CD4-positive, alpha-beta T cell treated with Interferon gamma for 1 hour (primary cell): ENCODE results near the gene NUDT1.

ENCODE experiments used
- DNase-seq: peaks from one replicate; pipeline ENCODE4 v3.0.0-alpha.2; 2020

The NUDT1 gene

DNA sequence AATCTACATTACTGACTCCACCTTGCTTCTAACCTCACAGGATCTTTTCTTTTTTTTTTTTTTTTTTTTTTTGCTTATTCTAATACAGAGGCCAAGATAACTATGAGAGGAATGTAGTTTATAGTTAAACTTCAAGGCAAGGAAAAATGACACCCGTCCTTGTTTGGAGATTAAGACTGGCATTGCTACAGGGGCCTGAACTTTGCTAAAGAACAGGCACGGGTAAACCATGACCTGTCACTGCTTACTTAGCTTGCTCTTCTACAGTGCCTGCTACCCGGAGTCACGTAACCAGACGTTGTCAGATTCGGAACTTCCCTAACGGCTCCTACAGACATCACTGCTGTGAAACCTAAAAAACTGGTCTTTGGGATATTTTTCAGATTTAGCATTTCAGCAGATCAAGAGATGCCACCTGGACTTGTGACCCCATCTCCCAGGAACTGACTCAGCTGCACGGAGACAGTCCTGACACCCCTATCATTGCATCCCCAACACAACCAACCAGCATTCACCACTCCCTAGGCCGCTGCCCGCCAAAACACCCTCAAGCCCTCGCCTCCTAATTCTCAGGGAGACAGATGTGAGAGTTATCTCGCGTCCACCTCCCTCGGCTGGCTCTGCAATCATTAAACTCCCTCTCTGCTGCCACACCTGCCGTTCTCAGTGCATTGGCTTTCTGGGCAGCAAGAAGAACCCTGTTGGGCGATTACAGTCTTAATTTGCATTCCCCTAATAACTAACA, 36.8 kb upstream of the NUDT1 start:
- DNase-seq, result no peak

- no peak for DNase-seq
Measured at GRCh38 chr7:2208712-2209111, 33.3 kb upstream of the NUDT1 start.

DNA sequence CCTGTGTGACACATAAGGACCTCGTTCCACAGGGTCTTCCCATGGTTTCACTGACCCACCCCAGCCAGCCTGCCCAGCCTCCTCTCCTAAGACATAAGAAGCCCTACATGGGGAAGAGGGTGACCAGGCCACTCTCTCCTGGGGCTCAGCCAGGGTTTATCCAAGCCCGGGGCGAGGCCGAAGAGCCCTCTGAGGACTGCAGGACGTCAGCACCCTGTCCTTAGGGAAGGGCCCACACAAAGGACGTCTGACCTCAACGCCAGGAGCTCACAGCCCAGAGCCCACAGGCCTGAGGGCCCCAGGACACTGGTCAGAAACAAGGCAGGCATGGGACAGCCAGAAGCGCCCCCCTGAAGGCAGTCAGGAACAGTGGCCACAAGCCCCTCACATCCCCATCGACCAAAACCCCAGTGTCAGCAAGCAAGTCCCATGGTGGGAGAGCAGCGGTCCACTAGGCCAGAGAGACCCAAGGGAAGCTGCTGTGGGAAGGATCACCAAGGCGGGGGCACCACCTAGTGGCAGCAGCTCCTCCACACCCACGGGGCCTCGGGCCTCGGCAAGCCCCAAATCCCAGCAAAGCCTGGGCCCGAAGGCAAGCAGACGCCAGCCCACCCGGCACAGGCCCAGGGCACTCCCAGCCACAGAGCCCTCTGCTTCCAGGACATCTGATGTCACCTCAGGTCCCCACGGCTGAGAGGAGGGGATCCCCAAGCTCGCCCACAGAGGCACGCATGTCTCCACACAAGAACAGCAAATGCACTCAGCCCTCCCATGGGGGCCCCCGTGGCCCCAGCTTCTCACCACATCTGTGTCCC, 32.7 kb upstream of the NUDT1 start:
- DNase-seq, result peak; percentile 30

DNA sequence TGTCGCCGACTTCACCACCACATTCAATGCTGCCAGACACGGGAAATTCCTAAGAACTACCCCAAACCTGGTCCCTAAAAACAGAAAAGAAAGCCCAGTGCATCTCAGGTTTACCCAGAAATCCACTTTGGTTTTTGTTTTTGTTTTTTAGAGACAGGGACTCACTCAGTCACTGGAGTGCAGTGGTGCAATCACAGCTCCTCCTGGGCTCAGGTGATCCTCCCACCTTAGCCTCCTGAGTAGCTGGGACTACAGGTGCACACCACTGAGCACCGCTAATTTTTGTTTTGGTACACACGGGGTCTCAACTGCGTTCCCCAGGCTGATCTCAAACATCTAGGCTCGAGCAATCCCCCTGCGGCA, 32.1 kb upstream of the NUDT1 start:
- DNase-seq, result no peak

DNA sequence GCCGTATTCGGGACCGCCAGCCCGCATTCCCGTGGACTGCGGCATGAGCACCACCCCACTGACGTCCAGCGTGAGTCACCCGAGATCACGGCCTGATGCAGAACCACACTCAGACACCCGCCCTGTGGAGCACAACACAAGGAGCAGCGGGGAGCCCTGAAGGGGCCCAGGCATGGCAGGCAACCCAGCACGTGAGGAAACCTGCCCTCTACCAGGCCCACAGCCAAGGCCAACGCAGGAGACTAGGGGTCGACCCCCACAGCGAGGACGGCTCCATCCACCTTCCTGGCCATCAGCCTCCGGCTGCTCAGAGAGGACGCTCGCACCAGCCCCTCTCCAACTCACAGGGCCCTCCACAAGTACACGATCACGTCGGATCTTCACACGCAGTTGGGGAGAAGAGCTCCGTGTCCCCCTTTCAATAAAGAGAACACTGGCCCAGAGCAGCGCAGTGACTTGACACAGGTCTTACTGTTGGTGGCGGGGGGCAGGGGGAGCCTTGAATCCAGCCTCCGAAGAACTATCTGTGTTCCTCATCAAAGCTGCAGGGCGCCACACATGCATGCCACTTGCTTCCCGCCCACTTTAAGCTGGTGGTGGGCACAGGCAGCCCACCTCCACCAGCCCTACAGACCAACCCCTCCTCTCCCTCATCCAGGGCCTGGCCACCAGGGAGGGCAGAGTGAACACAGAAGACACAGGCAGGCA, 31.3 kb upstream of the NUDT1 start:
- no peak for DNase-seq

DNA sequence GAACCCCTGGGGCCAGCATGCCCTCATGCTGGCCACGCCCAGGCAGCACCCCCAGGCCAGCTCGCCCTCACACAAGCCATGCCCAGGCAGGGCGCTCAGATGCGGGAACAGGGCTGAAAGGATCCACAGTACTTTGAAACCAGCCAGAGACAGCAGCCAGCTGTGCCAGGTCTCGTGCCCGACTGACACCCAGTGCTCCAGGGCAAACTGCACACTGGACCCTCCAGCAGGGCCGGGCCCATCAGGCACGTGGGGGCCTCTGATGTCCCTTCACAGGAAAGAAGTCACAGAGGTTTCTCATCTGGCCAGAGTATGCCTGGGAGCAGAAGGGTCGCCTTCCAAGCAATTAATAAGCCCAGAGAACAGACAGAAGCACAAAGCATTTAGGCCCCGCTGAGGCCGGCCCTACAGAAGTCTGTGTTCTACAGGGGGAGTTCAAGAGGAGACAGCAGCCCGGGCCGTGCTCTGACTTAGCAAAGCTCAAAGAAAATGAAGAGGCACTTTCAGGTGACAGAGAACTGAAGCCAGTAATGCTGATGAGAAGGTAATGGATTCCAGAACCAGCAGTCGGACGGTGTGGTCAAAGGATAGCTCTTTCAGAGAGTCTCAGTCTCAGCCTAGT, 30.7 kb upstream of the NUDT1 start:
- DNase-seq, result no peak

DNA sequence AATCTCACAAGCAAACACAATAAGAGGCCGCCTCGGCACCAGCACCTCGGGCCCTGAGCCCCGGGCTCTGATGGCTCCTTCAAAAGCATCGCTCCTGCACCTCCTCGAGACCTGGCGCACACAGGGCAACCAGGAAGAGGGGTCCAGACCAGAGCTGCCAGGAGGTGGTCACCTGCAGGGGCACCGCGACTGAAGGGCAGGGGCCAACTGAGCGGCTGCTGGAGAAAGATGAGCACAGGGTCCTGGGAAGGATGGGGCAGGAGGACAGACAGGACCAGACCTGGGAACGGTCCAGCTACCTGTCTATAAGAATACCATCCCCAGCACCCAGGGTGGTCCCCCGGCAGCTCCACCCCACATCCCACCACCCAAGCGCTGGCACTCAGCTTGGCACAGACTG, 30.1 kb upstream of the NUDT1 start:
- no peak for DNase-seq

DNA sequence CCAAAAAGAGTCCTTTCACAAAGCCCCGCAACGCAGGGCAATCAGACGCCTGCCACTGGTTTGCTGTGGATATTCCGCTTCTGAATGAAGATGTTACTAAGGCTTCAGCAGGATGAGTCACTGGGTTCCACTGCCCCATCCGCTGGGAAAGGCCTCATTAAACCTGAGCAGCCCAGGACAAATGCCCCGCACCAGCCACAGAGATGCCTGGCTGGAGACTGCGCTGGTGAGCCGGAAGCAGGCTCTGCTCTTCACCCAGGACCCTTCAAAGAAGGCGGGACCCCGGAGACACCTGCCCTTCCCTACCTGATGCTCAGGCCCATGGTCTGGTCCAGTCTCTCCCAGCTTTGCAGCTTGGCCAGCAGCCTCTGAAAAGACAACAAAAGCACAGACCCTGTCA, 29.1 kb upstream of the NUDT1 start:
- DNase-seq, result no peak

- no peak for DNase-seq
Measured at GRCh38 chr7:2213551-2214215, 28.3 kb upstream of the NUDT1 start.

DNA sequence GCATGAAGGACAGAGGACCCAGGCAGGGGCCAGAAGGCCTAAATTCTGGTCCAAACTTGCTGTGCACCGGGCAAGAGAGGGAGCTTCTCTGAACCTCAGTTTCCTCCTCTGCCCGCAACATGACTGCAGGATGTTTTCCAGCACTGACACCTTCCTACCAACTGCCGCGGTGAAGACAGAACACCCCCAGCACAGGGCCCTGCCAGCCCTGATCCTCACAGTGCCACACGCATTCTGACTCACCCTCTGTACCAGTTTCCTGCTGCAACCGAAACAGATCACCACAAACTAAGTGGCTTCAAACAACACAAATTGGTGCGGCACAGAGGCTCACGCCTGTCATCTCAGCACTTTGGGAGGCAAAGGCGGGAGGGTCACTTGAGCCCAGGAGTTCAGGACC, 27.4 kb upstream of the NUDT1 start:
- no peak for DNase-seq

DNA sequence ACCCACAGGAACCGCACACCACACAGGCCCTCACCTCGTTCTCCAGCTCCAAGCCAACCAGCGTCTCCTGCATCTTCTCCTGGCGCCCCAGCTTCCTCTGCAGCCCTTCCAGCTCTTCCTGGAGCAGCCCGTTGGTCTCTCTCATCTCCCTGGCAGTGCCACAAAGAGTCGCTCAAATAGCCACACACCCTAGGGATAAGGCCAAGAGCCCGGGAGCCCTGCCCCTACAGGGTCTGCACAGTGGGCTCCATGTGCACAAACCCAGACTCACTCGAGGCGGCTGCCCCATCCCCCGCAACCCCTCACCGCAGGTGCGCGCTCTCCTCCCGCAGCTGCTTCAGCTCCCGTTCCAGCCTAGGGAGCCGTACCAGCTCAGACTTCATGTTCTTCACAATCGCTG, 26.2 kb upstream of the NUDT1 start:
- DNase-seq, result no peak

DNA sequence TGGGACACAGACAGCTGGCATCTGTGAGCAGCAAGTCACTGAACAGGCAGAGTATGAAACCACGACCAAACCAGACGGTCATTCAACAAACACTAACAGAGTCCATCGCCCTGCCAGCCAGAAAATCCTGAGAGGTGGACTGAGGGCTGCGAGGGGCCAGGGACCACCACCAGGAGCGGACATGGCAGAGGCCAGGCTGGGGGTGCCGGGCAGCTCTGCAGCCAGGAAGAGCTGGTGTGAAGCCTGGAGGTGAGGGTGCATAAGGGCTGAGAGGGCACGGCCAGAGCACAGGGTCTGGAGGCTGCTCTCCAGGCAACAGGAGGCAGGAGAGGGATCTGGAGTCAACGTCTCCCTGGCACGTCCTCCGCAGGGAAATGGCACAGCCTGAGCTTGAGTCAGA, 24.8 kb upstream of the NUDT1 start:
- DNase-seq, result no peak

DNA sequence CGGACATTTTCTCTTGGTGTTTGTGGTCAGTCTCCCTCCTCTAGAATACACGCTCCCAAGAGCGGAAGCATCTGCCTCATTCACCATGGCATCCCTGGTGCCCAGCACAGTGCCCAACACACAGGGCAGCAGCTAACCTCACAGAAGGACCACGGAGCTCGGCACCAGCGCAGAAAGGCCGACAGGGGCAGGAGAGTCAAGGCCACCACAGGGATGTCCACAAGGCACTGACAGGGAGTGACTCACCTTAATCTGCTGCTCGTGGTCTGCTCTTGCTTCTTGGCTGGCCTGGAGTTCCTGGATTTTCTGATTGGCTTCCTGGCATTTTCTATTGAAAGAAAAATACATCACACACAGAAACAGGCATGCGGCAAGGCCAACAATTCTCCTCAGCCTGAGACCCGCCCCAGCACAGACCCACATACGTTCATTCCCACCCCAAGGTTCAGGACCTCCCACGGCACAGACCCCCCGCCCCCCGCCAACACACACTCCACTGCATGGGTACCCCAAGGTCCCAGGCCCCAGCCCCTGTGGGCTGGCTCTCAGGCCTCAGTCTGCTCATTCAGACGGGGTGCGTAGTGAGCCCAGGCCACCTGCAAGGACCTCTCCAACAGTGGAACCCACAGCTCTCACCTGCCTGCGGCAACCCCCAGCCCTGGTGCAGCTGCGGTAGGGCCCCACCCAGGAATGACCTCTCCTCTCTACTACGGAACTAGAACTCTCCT, 24.1 kb upstream of the NUDT1 start:
- no peak for DNase-seq

GRCh38 chr7:2218444-2218785, 23.6 kb upstream of the NUDT1 start:
- DNase-seq, result no peak

DNA sequence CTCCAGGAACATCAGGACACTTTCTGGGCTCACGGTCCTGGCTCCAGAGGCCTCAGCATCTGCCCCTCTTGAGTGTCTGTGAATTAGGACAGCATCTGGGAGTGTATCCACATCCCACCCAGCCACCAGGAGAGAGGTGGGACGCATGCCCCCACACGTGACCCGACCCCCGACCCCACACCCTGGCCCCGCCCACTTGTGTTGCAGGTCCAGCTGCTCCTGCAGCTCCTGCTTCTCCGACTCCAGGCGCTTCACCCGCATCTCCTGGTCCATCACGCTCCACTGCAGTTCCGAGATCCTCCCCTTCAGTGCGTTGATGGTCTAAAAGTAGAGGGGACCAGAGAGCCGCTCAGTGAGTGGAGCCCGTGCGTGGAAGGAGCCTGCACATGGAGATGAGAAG, 22.9 kb upstream of the NUDT1 start:
- no peak for DNase-seq

DNA sequence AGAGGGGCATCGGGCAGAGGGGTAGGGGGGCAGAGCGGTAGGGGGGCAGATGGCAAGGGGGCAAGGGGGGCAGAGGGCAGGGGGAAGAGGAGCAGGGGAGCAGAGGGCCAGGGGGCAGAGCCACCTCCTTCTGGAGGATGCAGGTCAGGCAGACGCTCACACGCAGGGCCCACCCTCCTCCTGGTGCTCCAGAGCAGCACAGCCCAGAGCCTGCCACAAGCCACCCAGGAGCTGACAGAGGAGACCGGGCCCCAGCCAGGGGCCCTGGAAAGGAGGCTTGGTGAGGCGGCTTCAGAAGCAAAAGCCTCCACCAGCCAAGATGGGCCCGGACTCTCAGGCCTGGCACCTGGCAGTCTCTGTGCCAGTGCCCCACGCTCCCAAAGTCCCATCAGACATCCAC, 22.4 kb upstream of the NUDT1 start:
- no peak for DNase-seq

DNA sequence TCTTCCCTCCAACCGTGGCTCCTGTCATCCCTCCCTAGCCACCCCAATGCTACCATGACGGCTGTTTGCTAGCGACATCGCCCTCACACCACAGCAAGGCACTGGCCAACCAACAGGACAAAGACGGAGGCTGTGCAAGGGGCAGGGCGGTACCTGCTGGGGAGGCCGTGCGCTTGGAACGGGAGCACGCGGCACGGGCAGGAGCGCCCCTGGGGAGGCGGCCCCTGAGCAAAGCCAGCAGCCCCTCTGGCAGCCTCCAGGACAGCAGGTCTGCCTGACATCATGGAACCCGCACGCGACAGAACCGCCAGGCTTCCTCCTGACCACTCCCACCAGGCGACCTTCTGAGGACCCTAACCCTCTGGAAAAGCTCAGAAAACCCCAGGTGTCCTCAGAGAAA, 22.0 kb upstream of the NUDT1 start:
- DNase-seq, result no peak

DNA sequence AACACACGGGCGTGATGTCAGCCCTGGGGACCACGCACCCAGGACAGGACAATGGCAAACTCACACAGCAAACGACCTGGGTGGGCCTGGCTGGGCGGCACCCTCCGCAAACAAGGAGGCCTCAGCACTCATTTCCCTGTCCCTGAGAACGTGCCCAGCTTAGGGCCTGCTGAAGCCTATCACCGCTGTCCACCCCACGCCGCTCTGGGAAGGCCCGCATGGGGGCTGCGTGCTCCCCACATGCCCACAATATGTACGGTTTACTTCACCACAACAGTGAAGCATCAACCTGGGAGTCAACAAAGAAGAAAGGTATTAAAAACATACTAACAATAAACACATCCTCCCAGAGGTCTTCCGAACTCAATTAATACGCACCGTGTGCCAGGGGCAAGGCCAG, 21.5 kb upstream of the NUDT1 start:
- DNase-seq, result no peak

DNA sequence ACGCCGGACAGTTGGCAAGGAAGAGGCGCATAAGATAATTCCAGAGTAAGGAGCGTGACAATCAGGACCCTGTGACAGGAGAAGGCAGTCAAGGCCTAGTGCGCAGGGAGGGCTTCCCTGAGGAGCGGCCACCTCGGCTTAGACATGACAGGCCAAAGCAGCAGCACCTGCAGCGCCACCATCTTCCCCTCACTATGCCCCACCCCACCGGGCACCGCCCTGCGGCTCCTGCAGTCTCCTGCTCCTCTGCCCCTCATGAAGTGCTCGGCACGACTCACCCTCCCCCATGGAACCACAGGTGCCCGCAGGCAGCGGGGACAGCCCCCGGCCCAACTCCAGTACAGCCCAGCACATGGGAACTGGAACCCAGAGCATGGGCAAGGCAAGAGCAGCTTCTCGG, 21.1 kb upstream of the NUDT1 start:
- no peak for DNase-seq

DNA sequence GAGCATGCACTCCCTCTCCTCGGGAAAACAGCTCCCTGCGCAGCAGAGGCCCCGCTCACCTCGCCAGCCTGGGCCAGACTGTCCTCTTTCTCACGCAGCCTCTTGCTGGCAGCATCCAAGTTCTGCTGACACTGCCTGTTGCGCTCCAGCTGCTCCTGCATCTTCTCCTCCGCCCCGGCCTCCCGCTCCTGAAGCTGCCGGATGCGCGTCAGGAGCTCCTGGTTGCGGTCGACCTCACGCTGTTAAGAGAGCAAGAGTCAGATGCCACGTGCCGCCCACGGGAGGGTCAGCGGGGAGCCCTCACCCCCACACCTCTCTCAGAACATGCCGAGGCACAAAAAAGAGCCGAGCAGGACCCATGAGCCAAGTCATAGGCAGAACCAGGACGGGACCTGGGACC, 19.5 kb upstream of the NUDT1 start:
- DNase-seq, result no peak

DNA sequence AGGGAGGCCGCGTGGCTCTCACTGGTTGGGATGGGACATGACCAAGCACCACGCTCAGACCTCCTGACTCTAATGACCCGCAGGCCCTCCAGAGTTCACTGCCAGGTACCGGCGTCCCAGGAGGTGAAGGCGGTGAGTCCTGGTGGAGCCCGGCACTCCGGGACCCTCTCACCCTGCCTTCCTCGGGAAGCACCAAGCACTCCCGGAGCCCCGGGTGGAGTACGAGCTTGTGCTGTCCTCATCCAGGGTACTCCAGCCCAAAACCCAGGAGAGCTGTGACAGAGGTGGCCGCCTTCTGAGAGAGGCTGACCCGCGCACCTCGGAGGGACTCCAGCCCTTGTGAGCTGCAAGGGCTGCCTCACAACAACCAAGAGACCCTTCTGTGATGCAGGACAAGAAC, 18.7 kb upstream of the NUDT1 start:
- no peak for DNase-seq

GRCh38 chr7:2224491-2224928, 17.5 kb upstream of the NUDT1 start:
- no peak for DNase-seq
